GM18517 (cell line): ENCODE data around the gene SAPCD1.
"Not testable (repeated sequence)": the region's sequence is repeated elsewhere in the genome, so short reads cannot be mapped to it uniquely, and the experiment has no call there.

Experiments
- ATAC-seq: cut with Tn5 transposase; IDR thresholded peaks from one replicate; pipeline ENCODE4 v1.9.1; 2021; ENCODE audit warnings: mild to moderate bottlenecking, moderate library complexity; ENCODE audit not compliant: unreplicated experiment

The SAPCD1 gene

DNA sequence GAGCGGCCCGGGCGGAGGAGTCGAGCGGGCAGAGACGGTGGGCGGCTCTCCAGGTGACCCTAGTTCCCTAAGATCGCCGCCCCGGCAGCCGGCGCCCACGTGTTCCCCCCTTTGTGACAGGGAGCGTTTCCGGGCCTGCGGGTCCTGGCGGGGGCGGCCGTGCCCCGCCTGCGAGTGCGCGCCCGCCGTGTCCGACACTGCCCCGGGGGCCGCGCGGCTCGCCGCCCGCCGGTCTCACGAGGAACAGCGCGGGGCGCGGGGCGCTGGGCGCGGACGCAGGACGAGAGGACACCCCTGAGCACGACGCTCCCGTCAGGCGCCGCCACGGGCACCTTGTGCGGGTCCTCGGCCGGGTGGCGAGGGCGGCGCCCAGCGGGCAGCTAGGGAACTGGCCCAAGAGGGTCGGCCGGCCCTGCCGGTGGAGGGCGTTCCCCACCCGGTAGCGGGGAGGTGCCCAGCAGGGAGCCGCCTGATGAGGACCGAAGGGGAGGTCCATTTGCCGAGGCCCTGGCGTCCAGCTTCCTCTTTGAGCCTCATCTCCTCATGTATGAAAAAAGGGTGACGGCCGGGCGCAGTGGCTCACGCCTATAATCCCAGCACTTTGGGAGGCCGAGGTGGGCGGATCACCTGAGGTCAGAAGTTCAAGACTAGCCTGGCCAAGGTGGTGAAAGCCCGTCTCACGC lies 33.3 kb downstream of the SAPCD1 start, which contains the start of gene VARS1:
VARS1 (minus strand) TSS at position 137 of the 683 bp plus-strand sequence. CDS start 535 bp downstream, outside the sequence.
- no peak for ATAC-seq

DNA sequence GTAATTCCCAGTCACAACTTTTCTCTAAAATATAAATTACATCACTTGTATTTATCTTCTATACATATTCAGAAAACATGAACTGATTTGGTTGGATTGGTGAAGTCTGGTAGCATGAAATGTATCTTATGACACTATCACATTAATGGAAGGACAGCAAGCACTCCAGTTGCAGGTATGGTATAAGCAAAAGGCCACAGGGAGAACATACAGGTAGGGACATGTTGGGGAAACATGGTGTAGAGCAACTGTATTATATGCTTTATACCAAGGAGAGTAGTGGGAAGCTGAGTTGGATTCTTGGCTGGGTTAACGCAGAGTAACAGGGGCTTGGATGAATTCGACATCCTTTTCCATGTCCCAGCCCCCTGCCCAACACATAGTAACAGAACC lies 34.5 kb downstream of the SAPCD1 start:
- ATAC-seq = no peak

DNA sequence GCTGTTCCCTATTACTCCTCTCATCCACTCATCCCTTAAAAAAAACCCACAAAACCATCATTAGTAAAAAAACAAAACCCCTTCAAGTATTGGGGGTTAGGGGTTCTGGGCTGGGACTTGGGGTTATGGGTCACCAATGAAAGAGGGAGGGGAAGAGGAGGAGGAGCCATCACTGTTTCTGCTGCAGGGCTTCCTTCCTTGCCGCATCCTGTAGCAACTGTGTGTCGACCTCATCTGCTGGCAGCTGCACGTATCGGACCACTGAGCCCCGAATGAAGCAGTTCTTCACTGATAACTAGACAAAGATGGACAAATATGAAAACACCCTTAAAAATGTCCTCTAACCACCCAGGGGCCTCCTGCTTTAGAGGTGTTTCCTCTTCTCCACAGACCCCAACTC lies 35.1 kb downstream of the SAPCD1 start:
- ATAC-seq = no peak

DNA sequence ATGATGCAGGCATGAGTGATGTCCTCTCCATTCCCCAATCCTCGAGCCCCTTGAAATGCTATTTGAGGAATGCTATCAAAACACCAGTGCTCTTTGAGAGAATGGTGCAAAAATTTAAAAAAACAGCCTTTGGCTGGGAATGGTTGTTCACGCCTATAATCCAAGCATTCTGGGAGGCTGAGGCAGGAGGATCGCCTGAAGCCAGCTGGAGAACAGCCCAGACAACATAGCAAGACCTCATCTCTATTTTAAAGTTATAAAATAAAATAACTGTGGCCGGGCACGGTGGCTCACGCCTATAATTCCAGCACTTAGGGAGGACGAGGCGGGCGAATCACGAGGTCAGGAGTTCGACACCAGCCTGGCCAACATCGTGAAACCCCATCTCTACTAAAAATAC lies 37.3 kb downstream of the SAPCD1 start:
- ATAC-seq = no peak

DNA sequence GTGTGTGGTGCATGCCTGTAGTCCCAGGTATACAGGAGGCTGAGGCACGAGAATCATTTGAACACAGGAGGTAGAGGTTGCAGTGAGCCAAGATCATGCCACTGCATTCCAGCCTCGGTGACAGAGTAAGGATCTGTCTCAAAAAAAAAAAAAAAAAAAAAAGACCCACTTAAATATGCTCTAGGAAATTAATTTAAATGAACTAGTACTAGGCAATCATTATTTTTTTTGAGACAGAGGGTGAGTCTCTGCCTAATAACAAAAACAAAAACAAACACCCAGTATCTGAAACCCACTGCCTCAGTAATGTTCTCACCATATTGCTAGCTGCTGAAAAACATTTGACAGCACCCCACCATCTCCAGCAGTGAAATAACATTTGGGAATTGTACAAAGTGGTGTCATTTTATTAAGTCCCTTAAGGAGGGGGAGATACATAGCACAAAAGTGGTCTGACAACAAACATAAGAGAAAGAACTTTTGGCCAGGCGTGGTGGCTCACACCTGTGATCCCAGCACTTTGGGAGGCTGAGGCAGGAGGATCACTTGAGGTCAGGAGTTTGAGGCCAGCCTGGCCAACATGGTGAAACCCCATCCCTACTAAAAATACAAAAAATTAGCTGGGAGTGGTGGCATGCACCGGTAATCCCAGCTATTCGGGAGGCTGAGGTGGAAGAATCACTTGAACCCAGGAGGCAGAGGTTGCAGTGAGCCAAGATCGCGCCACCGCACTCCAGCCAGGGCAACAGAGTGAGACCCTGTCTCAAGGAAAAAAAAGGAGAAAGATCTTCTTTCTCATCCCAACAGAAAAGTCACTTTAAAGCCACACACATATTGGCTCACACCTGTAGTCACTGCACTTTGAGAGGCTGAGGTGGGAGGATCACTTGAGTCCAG lies 38.8 kb downstream of the SAPCD1 start:
- not testable (repeated sequence) for ATAC-seq

DNA sequence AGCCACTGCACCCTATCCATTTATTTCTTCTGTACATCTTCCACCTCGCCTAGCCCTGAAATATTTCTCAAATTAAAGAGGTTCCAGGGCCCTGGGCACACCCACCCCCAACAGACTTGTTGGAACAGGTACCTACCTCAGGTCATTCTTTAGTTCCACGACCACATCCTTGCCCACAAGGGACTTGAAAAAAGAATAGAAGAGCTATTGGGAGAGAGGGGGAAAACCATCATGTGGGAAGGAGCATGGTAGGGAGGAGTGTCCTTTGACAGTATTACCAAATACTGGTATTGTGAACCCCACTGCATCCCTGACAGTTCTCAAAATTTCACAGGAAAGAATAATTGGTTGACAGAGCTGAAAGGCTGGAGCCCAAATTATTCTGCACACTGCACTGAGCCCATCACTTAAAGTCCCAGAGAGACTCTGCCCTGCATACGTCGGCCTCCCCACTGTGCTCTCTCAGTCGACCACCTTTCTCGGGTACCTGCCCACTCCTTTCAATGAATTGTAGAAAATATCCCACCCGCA lies 43.5 kb downstream of the SAPCD1 start:
- peak; percentile 7 for ATAC-seq

DNA sequence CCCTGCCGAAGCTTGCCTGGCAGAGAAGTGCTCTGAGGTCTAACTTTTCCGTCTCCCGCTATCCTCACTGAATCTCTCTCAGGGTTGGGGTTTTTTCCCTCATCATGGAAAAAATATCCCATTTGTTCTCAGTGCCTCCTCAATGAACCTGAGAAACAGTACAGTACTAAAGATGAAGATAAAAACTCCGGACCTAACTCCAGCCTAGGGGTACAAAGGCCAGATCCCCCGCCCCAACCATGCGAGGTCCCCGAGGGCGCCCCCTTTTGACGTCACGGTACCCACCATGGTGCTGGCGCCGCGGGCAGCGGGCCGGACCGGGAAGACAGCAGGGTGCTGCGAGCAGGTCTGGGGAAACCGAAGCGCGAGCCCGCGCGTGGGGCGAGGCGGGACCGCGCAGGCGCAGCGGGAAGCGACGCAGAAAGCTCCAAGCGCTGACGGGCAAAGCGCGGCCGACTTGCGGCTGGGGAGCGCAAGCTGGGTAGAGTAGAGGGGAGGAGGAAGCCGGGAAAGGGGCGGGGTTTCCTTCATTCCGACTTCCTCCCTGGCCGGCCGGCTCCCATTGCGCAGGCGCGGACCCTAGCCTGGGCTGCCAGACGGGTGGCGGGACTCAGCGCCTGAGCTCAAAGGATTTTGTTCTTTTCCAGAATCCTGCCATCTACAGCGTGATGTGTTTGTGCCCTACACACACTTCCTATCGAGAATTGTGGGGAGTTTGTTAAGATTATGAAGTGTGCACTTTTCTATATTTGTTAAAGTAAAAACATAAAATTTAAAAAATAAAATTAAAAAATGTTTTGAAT lies 44.2 kb downstream of the SAPCD1 start, which contains the start of gene LSM2:
LSM2 (minus strand) TSS at position 497 of the 803 bp plus-strand sequence; CDS start at position 288, 209 bp downstream.
- peak; percentile 76 for ATAC-seq

DNA sequence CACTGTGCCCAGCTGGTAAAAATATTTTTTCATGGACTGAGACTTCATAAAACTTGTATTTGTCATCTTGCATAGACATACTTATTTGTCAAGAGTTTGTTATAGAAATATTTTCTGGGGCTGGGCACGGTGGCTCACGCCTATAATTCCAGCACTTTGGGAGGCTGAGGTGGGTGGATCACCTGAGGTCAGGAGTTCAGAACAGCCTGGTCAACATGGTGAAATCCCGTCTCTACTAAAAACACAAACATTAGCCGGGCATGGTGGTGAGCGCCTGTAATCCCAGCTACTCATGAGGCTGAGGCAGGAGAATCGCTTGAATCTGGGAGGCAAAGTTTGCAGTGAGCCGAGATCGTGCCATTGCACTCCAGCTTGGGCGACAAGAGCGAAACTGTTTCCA lies 46.1 kb downstream of the SAPCD1 start:
- ATAC-seq = not testable (repeated sequence)

DNA sequence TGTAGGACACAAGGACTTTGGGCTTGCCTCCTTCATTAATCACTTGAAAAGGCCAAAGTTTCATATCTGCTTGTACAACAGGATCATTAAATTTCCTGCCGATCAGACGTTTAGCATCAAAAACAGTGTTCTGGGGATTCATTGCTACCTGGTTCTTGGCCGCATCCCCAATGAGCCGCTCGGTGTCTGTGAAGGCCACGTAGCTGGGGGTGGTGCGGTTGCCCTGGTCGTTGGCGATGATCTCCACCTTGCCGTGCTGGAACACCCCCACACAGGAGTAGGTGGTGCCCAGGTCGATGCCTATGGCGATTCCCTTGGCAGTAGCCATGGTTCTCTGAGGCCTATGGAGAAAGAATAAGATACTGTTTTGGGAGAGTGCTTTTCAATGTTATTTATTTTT lies 49.2 kb downstream of the SAPCD1 start:
- ATAC-seq = no peak

DNA sequence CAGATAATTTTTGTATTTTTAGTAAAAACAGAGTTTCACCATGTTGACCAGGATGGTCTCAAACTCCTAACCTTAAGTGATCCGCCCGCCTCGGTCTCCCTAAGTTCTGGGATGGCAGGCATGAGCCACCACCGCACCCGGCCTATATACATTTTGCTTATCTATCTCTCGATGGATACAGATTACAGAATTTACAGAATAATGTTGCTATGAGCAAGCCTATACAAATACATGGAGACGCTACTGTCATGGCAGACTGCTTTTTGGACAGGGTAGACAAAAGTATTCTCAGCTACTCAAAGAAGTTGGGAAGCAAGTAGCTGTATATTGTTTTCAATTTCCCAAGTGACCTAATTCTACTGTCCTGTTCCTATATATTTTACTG lies 51.0 kb downstream of the SAPCD1 start:
- ATAC-seq = no peak
